Coronary artery (tissue), 2 donors: ENCODE data around the gene CTPS2.
"Not testable (repeated sequence)": the region's sequence is repeated elsewhere in the genome, so short reads cannot be mapped to it uniquely, and the experiment has no call there.

ENCODE experiments used
- DNase-seq: peaks from one replicate; pipeline ENCODE4 v3.0.0-alpha.2; 2017; ENCODE audit warnings: low spot score
- H3K27ac ChIP-seq, 2 donors: fragments of 200-600 bp; sonication (generic); one replicate each; pipeline ENCODE4 v1.5.1; 2016 to 2019
- H3K4me3 ChIP-seq: fragments of 200-600 bp; sonication (generic); 2 replicates; pipeline ENCODE4 v1.5.1; 2016; ENCODE audit warnings: mild to moderate bottlenecking, moderate library complexity
- CTCF ChIP-seq: fragments of 200-600 bp; sonication (generic); IDR thresholded peaks from one replicate; pipeline ENCODE4 v1.5.1; 2019; ENCODE audit warnings: antibody characterized with exemption

The CTPS2 gene

GRCh38 chrX:16712548-16713155 lies at the start of gene CTPS2:
TSS of gene CTPS2 (minus strand) at chrX:16712669. CDS start at chrX:16702902, 9,767 bp downstream.
- H3K4me3 ChIP-seq: peak within 1 kb of the TSS; percentile 81
- TF ChIP-seq CTCF: no peak
- H3K27ac ChIP-seq: peak within 1 kb of the TSS; percentile 69 to 90
- DNase-seq: peak; percentile 77

- DNase-seq, H3K4me3 ChIP-seq, H3K27ac ChIP-seq: not testable (repeated sequence)
Observed at GRCh38 chrX:16761500-16761899, 49.0 kb upstream of the CTPS2 start.

- no peak for DNase-seq
- H3K4me3 ChIP-seq: no peak overlapping the region
- no peak for TF ChIP-seq CTCF
- H3K27ac ChIP-seq: no peak overlapping the region
Observed at GRCh38 chrX:16756724-16757123, 44.3 kb upstream of the CTPS2 start.

GRCh38 chrX:16754019-16754418 lies 41.5 kb upstream of the CTPS2 start:
- Histone ChIP-seq H3K27ac (no peak overlapping the region), H3K4me3 (no peak overlapping the region)
- DNase-seq: no peak
- no peak for TF ChIP-seq CTCF

DNA sequence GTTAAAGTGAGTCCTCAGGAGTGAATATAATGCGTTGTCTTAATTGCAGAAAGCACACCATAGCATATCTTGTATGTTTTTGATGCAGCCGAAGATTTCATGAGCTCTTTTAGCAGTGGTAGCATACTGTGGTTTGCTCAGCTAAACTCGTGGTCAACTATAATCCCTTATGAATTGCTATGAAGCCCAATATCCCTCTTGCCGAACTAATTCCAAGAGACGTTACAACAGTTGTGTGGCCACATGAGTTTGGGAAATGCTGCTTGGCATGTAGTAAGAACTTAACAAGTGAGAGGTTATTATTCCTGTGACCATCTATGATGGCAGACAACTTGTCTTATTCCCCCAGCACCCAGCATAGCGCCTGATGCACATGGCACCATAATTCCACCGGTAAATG lies 37.7 kb upstream of the CTPS2 start:
- DNase-seq: no peak
- no peak for TF ChIP-seq CTCF
- Histone ChIP-seq H3K4me3 (no peak overlapping the region), H3K27ac (no peak overlapping the region)

DNA sequence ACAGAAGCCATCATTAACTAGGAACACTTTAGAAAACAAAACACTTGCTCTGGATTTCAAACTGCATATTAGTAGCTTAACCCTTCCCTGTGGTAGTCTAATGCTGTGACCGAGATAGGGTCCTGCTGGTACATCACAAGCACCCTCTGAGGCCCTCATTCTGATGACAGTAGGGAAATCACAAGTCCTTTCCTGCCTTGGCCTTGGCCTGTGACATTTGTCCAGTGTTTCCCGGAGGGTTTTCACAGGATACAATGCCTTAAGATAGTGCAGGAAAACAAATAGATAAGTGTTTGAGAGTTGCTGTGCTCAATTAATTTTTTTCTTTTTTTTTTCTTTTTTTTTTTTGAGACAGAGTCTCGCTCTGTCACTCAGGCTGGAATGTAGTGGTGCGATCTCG lies 36.0 kb upstream of the CTPS2 start:
- Histone ChIP-seq H3K4me3 (no peak overlapping the region), H3K27ac (no peak overlapping the region)
- DNase-seq: no peak
- no peak for TF ChIP-seq CTCF

- Histone ChIP-seq H3K27ac (no peak overlapping the region), H3K4me3 (no peak overlapping the region)
- DNase-seq: no peak
- TF ChIP-seq CTCF: no peak
Observed at GRCh38 chrX:16745659-16746058, 33.2 kb upstream of the CTPS2 start.
